H9 (cell line): ENCODE data around the gene LRPAP1. TPM values are rescaled to one million over a fixed set of nuclear protein-coding genes. Genes with fewer than 3 reads are reported as not detected.

Source experiments
- DNase-seq: peaks from one replicate; pipeline ENCODE4 v3.0.0-alpha.2; 2017
- H2AFZ ChIP-seq: one replicate; pipeline ENCODE4 v1.6.1; 2013; ENCODE audit warnings: mild to moderate bottlenecking, low read length, control low read depth, moderate library complexity
- H2AK5ac ChIP-seq: 2 replicates; pipeline ENCODE4 v1.6.1; 2013; ENCODE audit warnings: low read length, control low read depth, mixed read lengths; ENCODE audit not compliant: insufficient read length
- H2BK120ac ChIP-seq: one replicate; pipeline ENCODE4 v1.6.1; 2013; ENCODE audit warnings: low read depth, mild to moderate bottlenecking, low read length, control low read depth, inconsistent platforms; ENCODE audit not compliant: poor library complexity, severe bottlenecking
- H2BK12ac ChIP-seq: 2 replicates; pipeline ENCODE4 v1.6.1; 2013; ENCODE audit warnings: low read length, control low read depth, mixed read lengths, low read depth; ENCODE audit not compliant: insufficient read length
- H2BK15ac ChIP-seq: 2 replicates; pipeline ENCODE4 v1.6.1; 2013; ENCODE audit warnings: low read depth, low read length, control low read depth
- H2BK20ac ChIP-seq: one replicate; pipeline ENCODE4 v1.6.1; 2013; ENCODE audit warnings: low read depth, mild to moderate bottlenecking, low read length, control low read depth, inconsistent platforms; ENCODE audit not compliant: poor library complexity, severe bottlenecking
- H2BK5ac ChIP-seq: 2 replicates; pipeline ENCODE4 v1.6.1; 2013; ENCODE audit warnings: low read length, control low read depth, mixed read lengths; ENCODE audit not compliant: insufficient read length
- H3K14ac ChIP-seq: 2 replicates; pipeline ENCODE4 v1.6.1; 2013; ENCODE audit warnings: low read length, control low read depth; ENCODE audit not compliant: insufficient read depth
- H3K18ac ChIP-seq: 2 replicates; pipeline ENCODE4 v1.6.1; 2013; ENCODE audit warnings: low read depth, mild to moderate bottlenecking, mixed read lengths, low read length, control low read depth; ENCODE audit not compliant: insufficient read length
- H3K23ac ChIP-seq: 2 replicates; pipeline ENCODE4 v1.6.1; 2013; ENCODE audit warnings: low read length, control low read depth, mixed read lengths, low read depth; ENCODE audit not compliant: insufficient read length
- H3K23me2 ChIP-seq: 2 replicates; pipeline ENCODE4 v1.6.1; 2013; ENCODE audit warnings: low read depth, mild to moderate bottlenecking, mixed read lengths, low read length, control low read depth; ENCODE audit not compliant: insufficient read length, poor library complexity, severe bottlenecking
- H3K27ac ChIP-seq: 2 replicates; pipeline ENCODE4 v1.5.1; 2013; ENCODE audit warnings: low read length, control low read depth, mixed read lengths, low read depth; ENCODE audit not compliant: insufficient read length
- H3K27me3 ChIP-seq: 2 replicates; pipeline ENCODE4 v1.6.1; 2013; ENCODE audit warnings: low read length, control low read depth, inconsistent platforms; ENCODE audit not compliant: insufficient read depth
- H3K4ac ChIP-seq: 2 replicates; pipeline ENCODE4 v1.6.1; 2013; ENCODE audit warnings: low read depth, mild to moderate bottlenecking, control low read depth, inconsistent platforms, low read length, moderate library complexity
- H3K4me1 ChIP-seq: 2 replicates; pipeline ENCODE4 v1.6.1; 2013; ENCODE audit warnings: low read length, control low read depth, inconsistent platforms; ENCODE audit not compliant: insufficient read depth
- H3K4me2 ChIP-seq: 2 replicates; pipeline ENCODE4 v1.6.1; 2013; ENCODE audit warnings: low read length, control low read depth, mixed read lengths; ENCODE audit not compliant: insufficient read length, insufficient read depth
- H3K56ac ChIP-seq: 2 replicates; pipeline ENCODE4 v1.6.1; 2013; ENCODE audit warnings: low read depth, mild to moderate bottlenecking, mixed read lengths, low read length, control low read depth; ENCODE audit not compliant: insufficient read length
- H3K79me1 ChIP-seq: 2 replicates; pipeline ENCODE4 v1.6.1; 2013; ENCODE audit warnings: low read depth, mild to moderate bottlenecking, moderate library complexity, low read length, control low read depth, inconsistent platforms; ENCODE audit not compliant: insufficient read depth, poor library complexity, severe bottlenecking
- H3K79me2 ChIP-seq: 2 replicates; pipeline ENCODE4 v1.6.1; 2013; ENCODE audit warnings: low read length, control low read depth, inconsistent platforms; ENCODE audit not compliant: insufficient read depth
- H3K9ac ChIP-seq: 2 replicates; pipeline ENCODE4 v1.6.1; 2013; ENCODE audit warnings: low read length, control low read depth, mixed read lengths; ENCODE audit not compliant: insufficient read length; ENCODE audit errors: extremely low read depth
- H3K9me3 ChIP-seq: one replicate; pipeline ENCODE4 v1.6.1; 2013; ENCODE audit warnings: low read depth, low read length, inconsistent platforms; ENCODE audit not compliant: control insufficient read depth
- H3T11ph ChIP-seq: one replicate; pipeline ENCODE4 v1.6.1; 2013; ENCODE audit warnings: mild to moderate bottlenecking, low read length, control low read depth, inconsistent platforms
- H4K20me1 ChIP-seq: one replicate; pipeline ENCODE4 v1.6.1; 2013; ENCODE audit not compliant: control insufficient read depth, insufficient read length, insufficient read depth
- H4K5ac ChIP-seq: 2 replicates; pipeline ENCODE4 v1.6.1; 2013; ENCODE audit warnings: low read depth, mild to moderate bottlenecking, mixed read lengths, low read length, control low read depth; ENCODE audit not compliant: insufficient read length
- H4K8ac ChIP-seq: replicated peaks from 2 replicates; pipeline ENCODE4 v1.6.1; 2013; ENCODE audit warnings: low read length, control low read depth, mixed read lengths, low read depth; ENCODE audit not compliant: insufficient read length
- H4K91ac ChIP-seq: 2 replicates; pipeline ENCODE4 v1.6.1; 2013; ENCODE audit warnings: low read depth, mild to moderate bottlenecking, moderate library complexity, mixed read lengths, low read length, control low read depth; ENCODE audit not compliant: insufficient read length
- H3K27ac Mint-ChIP-seq, 3 experiments: 2 replicates in 2 of 3; 3 replicates in 1 of 3; pipeline ENCODE4 v1.8.0; 2020 to 2021; ENCODE audit warnings: mixed read lengths in 3 of 3, mild to moderate bottlenecking in 1 of 3, moderate library complexity in 1 of 3
- H3K27me3 Mint-ChIP-seq: 2 replicates; pipeline ENCODE4 v1.8.0; 2021; ENCODE audit warnings: low read depth, mild to moderate bottlenecking, moderate library complexity, mixed read lengths
- H3K36me3 Mint-ChIP-seq, 3 experiments: 2 replicates in 2 of 3; 3 replicates in 1 of 3; pipeline ENCODE4 v1.8.0; 2020 to 2021; ENCODE audit warnings: low read depth in 3 of 3, mixed read lengths in 3 of 3; ENCODE audit not compliant: insufficient read depth in 1 of 3
- H3K4me1 Mint-ChIP-seq, 2 experiments: 2 replicates each; pipeline ENCODE4 v1.8.0; 2020; ENCODE audit warnings: mixed read lengths in 2 of 2
- H3K4me3 Mint-ChIP-seq, 2 experiments: 2 replicates in 1 of 2; 3 replicates in 1 of 2; pipeline ENCODE4 v1.8.0; 2020 to 2021; ENCODE audit warnings: mild to moderate bottlenecking in 2 of 2, mixed read lengths in 2 of 2, moderate library complexity in 1 of 2
- H3K9me3 Mint-ChIP-seq, 2 experiments: 2 replicates in 1 of 2; 3 replicates in 1 of 2; pipeline ENCODE4 v1.8.0; 2020; ENCODE audit warnings: mild to moderate bottlenecking in 2 of 2, mixed read lengths in 2 of 2, moderate library complexity in 1 of 2
- CTCF ChIP-seq: fragments of 200-600 bp; sonication (generic); conservative IDR thresholded peaks from 3 replicates; pipeline ENCODE4 v1.8.0; 2021; ENCODE audit warnings: antibody characterized with exemption, mild to moderate bottlenecking
- WGBS: extraction: QIAGEN DNeasy Blood & Tissue Kit; methylation state at CpG from one replicate; pipeline ENCODE4 v1.1.7; 2013; ENCODE audit warnings: missing lambda C conversion rate, low lambda C conversion rate, mixed read lengths; ENCODE audit not compliant: insufficient read length; ENCODE audit errors: extremely low coverage; 5-methylcytosine and 5-hydroxymethylcytosine counted together
- total RNA-seq: library from RNA; stranded (reverse); gene quantifications from 2 replicates; pipeline ENCODE4 v1.2.1, GENCODE V29; 2021

Gene LRPAP1
- total RNA-seq, 1 experiment from 2014 or later, result 85.9 TPM

DNA sequence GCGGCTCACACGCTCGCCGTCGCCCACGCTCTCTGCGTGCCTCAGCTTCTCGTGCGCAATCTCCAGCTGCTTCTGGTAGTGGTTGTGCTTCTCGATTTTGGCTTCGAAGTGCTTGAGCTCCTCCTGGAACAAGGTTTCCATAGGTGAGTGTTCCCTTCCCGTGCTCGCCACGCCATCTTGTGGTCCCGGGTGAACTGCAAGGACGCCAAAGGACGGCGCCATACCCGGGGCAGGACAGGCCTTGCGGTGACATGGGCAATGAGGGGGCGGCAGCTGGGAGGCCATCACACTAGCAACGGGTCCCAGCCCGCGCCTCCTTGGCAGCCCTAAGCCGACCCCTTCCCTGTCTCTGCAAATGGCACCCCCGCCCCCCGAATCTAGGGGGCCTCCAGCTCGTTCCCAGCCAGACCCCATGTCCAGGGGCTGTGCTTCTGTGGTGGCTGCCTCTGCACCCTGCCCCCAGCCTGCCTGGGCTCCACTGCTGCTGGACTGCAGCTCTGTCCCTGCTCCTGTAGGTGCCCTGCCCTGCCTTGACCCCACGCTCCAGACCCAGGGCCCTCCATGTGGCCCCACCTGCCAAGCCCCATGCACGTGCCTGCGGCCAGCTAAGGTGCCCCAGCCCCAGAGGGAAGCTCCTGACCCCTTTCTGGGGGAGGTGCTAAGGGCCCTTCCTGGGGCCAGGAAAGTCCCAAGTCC, 17.3 kb downstream of the LRPAP1 start:
- H3K4me1 ChIP-seq, result no peaks in the 10 kb centered on the region; the same call in 1 of the 2 replicates
- no peaks in the 10 kb centered on the region for H3K79me2 ChIP-seq
- no peak overlapping the region for H4K91ac ChIP-seq
- DNase-seq, result peak; percentile 67
- no peak overlapping the region for H4K5ac ChIP-seq
- H3K56ac ChIP-seq, result no peak overlapping the region
- no peak overlapping the region for H2AFZ ChIP-seq
- no peak overlapping the region for H4K8ac ChIP-seq
- no peak overlapping the region for H3K4ac ChIP-seq
- Mint-ChIP-seq H3K4me1 (peaks cover 3 to 7% of the 10 kb centered on the region in 2 experiments), H3K4me3 (no peak overlapping the region), H3K27me3 (no peaks in the 10 kb centered on the region), H3K36me3 (peaks cover 51 to 84% (median 78%) of the 10 kb centered on the region in 3 experiments), H3K9me3 (no peaks in the 10 kb centered on the region; a peak in 1 of 5 replicates), H3K27ac (no peak overlapping the region)
- no peak overlapping the region for H3K18ac ChIP-seq
- no peak overlapping the region for H2BK120ac ChIP-seq
- no peaks in the 10 kb centered on the region for H3K9me3 ChIP-seq
- no peak overlapping the region; the same call in 1 of the 2 replicates for H3K14ac ChIP-seq
- H3T11ph ChIP-seq, result no peak overlapping the region
- H3K23ac ChIP-seq, result no peak overlapping the region
- no peak overlapping the region for H2AK5ac ChIP-seq
- no peak overlapping the region for H2BK12ac ChIP-seq
- peak; percentile 69 for TF ChIP-seq CTCF
- no peak overlapping the region for H2BK5ac ChIP-seq
- no peaks in the 10 kb centered on the region for H3K27me3 ChIP-seq
- no peak overlapping the region for H2BK20ac ChIP-seq
- no peaks in the 10 kb centered on the region for H3K79me1 ChIP-seq
- no peak overlapping the region for H3K4me2 ChIP-seq
- no peaks in the 10 kb centered on the region for H3K23me2 ChIP-seq
- no CpG with 5 or more reads among the region's 31 CpGs for WGBS
- H2BK15ac ChIP-seq, result no peak overlapping the region
- H3K27ac ChIP-seq, result no peak overlapping the region
- no peaks in the 10 kb centered on the region for H4K20me1 ChIP-seq
- no peak overlapping the region for H3K9ac ChIP-seq
